GM23248 (cell line): ENCODE measurements around the gene TEX52. TPM values are rescaled to one million over a fixed set of nuclear protein-coding genes. Genes with fewer than 3 reads are reported as not detected.

Experiments
- DNase-seq: peaks from one replicate; pipeline ENCODE4 v3.0.0-alpha.2; 2015
- H2AFZ ChIP-seq: fragments of 200-600 bp; sonication (generic); 2 replicates; pipeline ENCODE4 v1.6.1; 2016; ENCODE audit warnings: antibody characterized with exemption
- H3F3A ChIP-seq: fragments of 200-600 bp; sonication (generic); 2 replicates; pipeline ENCODE4 v1.6.1; 2016; ENCODE audit warnings: mild to moderate bottlenecking, antibody characterized with exemption, mixed run types; ENCODE audit not compliant: insufficient read depth
- H3K27ac ChIP-seq: fragments of 200-600 bp; sonication (generic); 2 replicates; pipeline ENCODE4 v1.5.1; 2016; ENCODE audit warnings: mild to moderate bottlenecking
- H3K27me3 ChIP-seq: fragments of 200-600 bp; sonication (generic); replicated peaks from 2 replicates; pipeline ENCODE4 v1.6.1; 2016; ENCODE audit warnings: mild to moderate bottlenecking; ENCODE audit not compliant: insufficient read depth
- H3K36me3 ChIP-seq: fragments of 200-600 bp; sonication (generic); 2 replicates; pipeline ENCODE4 v1.6.1; 2016; ENCODE audit warnings: low read depth, mild to moderate bottlenecking
- H3K4me1 ChIP-seq: fragments of 200-600 bp; sonication (generic); 2 replicates; pipeline ENCODE4 v1.6.1; 2016; ENCODE audit warnings: mild to moderate bottlenecking; ENCODE audit not compliant: insufficient read depth
- H3K4me2 ChIP-seq: fragments of 200-600 bp; sonication (generic); one replicate; pipeline ENCODE4 v1.6.1; 2016; ENCODE audit warnings: mild to moderate bottlenecking; ENCODE audit not compliant: unreplicated experiment
- H3K4me3 ChIP-seq: fragments of 200-600 bp; sonication (generic); 2 replicates; pipeline ENCODE4 v1.5.1; 2016; ENCODE audit warnings: mild to moderate bottlenecking
- H3K79me2 ChIP-seq: fragments of 200-600 bp; sonication (generic); 2 replicates; pipeline ENCODE4 v1.6.1; 2016; ENCODE audit warnings: mild to moderate bottlenecking; ENCODE audit not compliant: insufficient read depth
- H3K9ac ChIP-seq: fragments of 200-600 bp; sonication (generic); 2 replicates; pipeline ENCODE4 v1.6.1; 2016; ENCODE audit warnings: mild to moderate bottlenecking
- H3K9me2 ChIP-seq: fragments of 200-600 bp; sonication (generic); 2 replicates; pipeline ENCODE4 v1.6.1; 2016; ENCODE audit warnings: mixed run types, mild to moderate bottlenecking, moderate library complexity; ENCODE audit not compliant: insufficient read depth
- H3K9me3 ChIP-seq: fragments of 200-600 bp; sonication (generic); one replicate; pipeline ENCODE4 v1.6.1; 2017; ENCODE audit warnings: low read depth
- H4K20me1 ChIP-seq: fragments of 200-600 bp; sonication (generic); 2 replicates; pipeline ENCODE4 v1.6.0; 2016; ENCODE audit not compliant: insufficient read depth
- EZH2 ChIP-seq: fragments of 200-600 bp; sonication (generic); IDR thresholded peaks from 2 replicates; pipeline ENCODE4 v1.6.1; 2018; ENCODE audit warnings: antibody characterized with exemption, mild to moderate bottlenecking; ENCODE audit not compliant: insufficient read depth, poor library complexity, severe bottlenecking
- EZH2phosphoT487 ChIP-seq: fragments of 200-600 bp; sonication (generic); IDR thresholded peaks from 2 replicates; pipeline ENCODE4 v1.6.1; 2018; ENCODE audit warnings: antibody characterized with exemption, moderate library complexity, mild to moderate bottlenecking, low read depth; ENCODE audit not compliant: insufficient read depth
- WGBS, 2 experiments: methylation state at CpG; one replicate each; pipeline ENCODE4 v1.1.6; 2015 to 2017; ENCODE audit warnings: low lambda C conversion rate in 2 of 2, low coverage in 1 of 2; ENCODE audit errors: missing lambda C conversion rate in 2 of 2; 5-methylcytosine and 5-hydroxymethylcytosine counted together
- in situ Hi-C: fragments of 300-500 bp; cut with MboI; formaldehyde crosslinking; loops from 2 replicates; pipeline ENCODE4 v1.15.0; 2020
- polyA plus RNA-seq: library from polyadenylated mRNA; unstranded; fragments of >200 nt; fragmentation: Nextera tagmentation; extraction: Ambion mirVana; gene quantifications from 2 replicates; pipeline ENCODE4 v1.2.1, GENCODE V29; 2016
- total RNA-seq: library from RNA; depleted of rRNA; stranded (reverse); fragments of >200 nt; shearing (Covaris generic); gene quantifications from 2 replicates; pipeline ENCODE4 v1.2.3, GENCODE V29; 2014

TEX52 gene
- total and polyA plus RNA-seq, 2 experiments from 2014 or later, result not detected

- H2AFZ ChIP-seq, result no peak overlapping the region
- H3K4me1 ChIP-seq, result no peaks in the 10 kb centered on the region
- H3K9ac ChIP-seq, result no peak overlapping the region
- DNase-seq, result no peak
- no peak overlapping the region for H3K27ac ChIP-seq
- H4K20me1 ChIP-seq, result no peaks in the 10 kb centered on the region
- H3K9me3 ChIP-seq, result no peaks in the 10 kb centered on the region
- no peaks in the 10 kb centered on the region for H3F3A ChIP-seq
- no peaks in the 10 kb centered on the region for H3K27me3 ChIP-seq
- WGBS, 2 experiments, result 89 to 92% methylated on average over 7 to 9 of the region's 9 CpGs
- H3K4me2 ChIP-seq, result no peak overlapping the region
- in situ Hi-C loops, result no loop called here
- H3K79me2 ChIP-seq, result no peaks in the 10 kb centered on the region
- TF ChIP-seq EZH2 (no peak), EZH2phosphoT487 (no peak)
- no peaks in the 10 kb centered on the region for H3K9me2 ChIP-seq
- no peak overlapping the region for H3K4me3 ChIP-seq
- no peaks in the 10 kb centered on the region for H3K36me3 ChIP-seq
These were observed 23.0 kb downstream of the TEX52 start for GRCh38 chr12:2833810-2834209.

GRCh38 chr12:2833327-2833726 lies 23.5 kb downstream of the TEX52 start:
- in situ Hi-C loops, result no loop called here
- Histone ChIP-seq H3K4me3 (no peak overlapping the region), H3K79me2 (no peaks in the 10 kb centered on the region), H3K4me1 (no peaks in the 10 kb centered on the region), H3K9me2 (no peaks in the 10 kb centered on the region), H4K20me1 (no peaks in the 10 kb centered on the region), H3K4me2 (no peak overlapping the region), H2AFZ (no peak overlapping the region), H3K36me3 (no peaks in the 10 kb centered on the region), H3K27ac (no peak overlapping the region), H3K9me3 (no peaks in the 10 kb centered on the region), H3K27me3 (no peaks in the 10 kb centered on the region), H3F3A (no peaks in the 10 kb centered on the region), H3K9ac (no peak overlapping the region)
- TF ChIP-seq EZH2phosphoT487 (no peak), EZH2 (no peak)
- no peak for DNase-seq
- WGBS, 2 experiments, result 70 to 73% methylated on average over 5 of the region's 5 CpGs

GRCh38 chr12:2832550-2833127 lies 24.2 kb downstream of the TEX52 start:
- H3K9me2 ChIP-seq, result no peaks in the 10 kb centered on the region
- in situ Hi-C loops, result no loop called here

GRCh38 chr12:2829275-2829674 lies 27.6 kb downstream of the TEX52 start:
- WGBS, 2 experiments, result 95% methylated on average over 6 of the region's 6 CpGs
- Histone ChIP-seq H3K9me2 (no peaks in the 10 kb centered on the region), H3K79me2 (no peaks in the 10 kb centered on the region), H3F3A (no peaks in the 10 kb centered on the region), H3K27ac (no peak overlapping the region), H3K4me1 (no peaks in the 10 kb centered on the region), H3K4me3 (no peak overlapping the region), H3K4me2 (no peak overlapping the region), H3K9me3 (no peaks in the 10 kb centered on the region), H3K27me3 (no peaks in the 10 kb centered on the region), H3K36me3 (peaks cover 6% of the 10 kb centered on the region; the same call in 1 of the 2 replicates), H3K9ac (no peak overlapping the region), H4K20me1 (no peaks in the 10 kb centered on the region), H2AFZ (no peak overlapping the region)
- in situ Hi-C loops, result no loop called here
- TF ChIP-seq EZH2 (no peak), EZH2phosphoT487 (no peak)
- no peak for DNase-seq

More at GRCh38 chr12:2832550-2833127, 24.2 kb downstream of the TEX52 start:
- Histone ChIP-seq H3K27me3 (no peaks in the 10 kb centered on the region), H3K36me3 (no peaks in the 10 kb centered on the region), H3K9me3 (no peaks in the 10 kb centered on the region), H2AFZ (no peak overlapping the region), H3K4me1 (no peaks in the 10 kb centered on the region), H3K4me3 (no peak overlapping the region), H3K79me2 (no peaks in the 10 kb centered on the region), H3K27ac (no peak overlapping the region), H4K20me1 (no peaks in the 10 kb centered on the region), H3K4me2 (no peak overlapping the region), H3F3A (no peaks in the 10 kb centered on the region), H3K9ac (no peak overlapping the region)
- no peak for DNase-seq
- TF ChIP-seq EZH2 (no peak), EZH2phosphoT487 (no peak)
- 86 to 89% methylated on average over 6 of the region's 6 CpGs for WGBS, 2 experiments
